Dermis microvascular lymphatic vessel endothelial cell (primary cell): ENCODE measurements around the gene AK5. TPM values are rescaled to one million over a fixed set of nuclear protein-coding genes. Genes with fewer than 3 reads are reported as not detected.

Experiments
- DNase-seq, 2 donors: peaks; one replicate each; pipeline versions ENCODE4 v3.0.0 to v3.0.0-alpha.2; 2010; ENCODE audit warnings: low read depth in 2 of 2
- total RNA-seq: library from RNA; depleted of rRNA; stranded (reverse); fragments of >200 nt; gene quantifications from 2 replicates; pipeline ENCODE4 v1.2.1, GENCODE V29; 2014

The AK5 gene, protein sequence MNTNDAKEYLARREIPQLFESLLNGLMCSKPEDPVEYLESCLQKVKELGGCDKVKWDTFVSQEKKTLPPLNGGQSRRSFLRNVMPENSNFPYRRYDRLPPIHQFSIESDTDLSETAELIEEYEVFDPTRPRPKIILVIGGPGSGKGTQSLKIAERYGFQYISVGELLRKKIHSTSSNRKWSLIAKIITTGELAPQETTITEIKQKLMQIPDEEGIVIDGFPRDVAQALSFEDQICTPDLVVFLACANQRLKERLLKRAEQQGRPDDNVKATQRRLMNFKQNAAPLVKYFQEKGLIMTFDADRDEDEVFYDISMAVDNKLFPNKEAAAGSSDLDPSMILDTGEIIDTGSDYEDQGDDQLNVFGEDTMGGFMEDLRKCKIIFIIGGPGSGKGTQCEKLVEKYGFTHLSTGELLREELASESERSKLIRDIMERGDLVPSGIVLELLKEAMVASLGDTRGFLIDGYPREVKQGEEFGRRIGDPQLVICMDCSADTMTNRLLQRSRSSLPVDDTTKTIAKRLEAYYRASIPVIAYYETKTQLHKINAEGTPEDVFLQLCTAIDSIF
- 13.3 and 39.7 TPM in 2 replicates for total RNA-seq

DNA sequence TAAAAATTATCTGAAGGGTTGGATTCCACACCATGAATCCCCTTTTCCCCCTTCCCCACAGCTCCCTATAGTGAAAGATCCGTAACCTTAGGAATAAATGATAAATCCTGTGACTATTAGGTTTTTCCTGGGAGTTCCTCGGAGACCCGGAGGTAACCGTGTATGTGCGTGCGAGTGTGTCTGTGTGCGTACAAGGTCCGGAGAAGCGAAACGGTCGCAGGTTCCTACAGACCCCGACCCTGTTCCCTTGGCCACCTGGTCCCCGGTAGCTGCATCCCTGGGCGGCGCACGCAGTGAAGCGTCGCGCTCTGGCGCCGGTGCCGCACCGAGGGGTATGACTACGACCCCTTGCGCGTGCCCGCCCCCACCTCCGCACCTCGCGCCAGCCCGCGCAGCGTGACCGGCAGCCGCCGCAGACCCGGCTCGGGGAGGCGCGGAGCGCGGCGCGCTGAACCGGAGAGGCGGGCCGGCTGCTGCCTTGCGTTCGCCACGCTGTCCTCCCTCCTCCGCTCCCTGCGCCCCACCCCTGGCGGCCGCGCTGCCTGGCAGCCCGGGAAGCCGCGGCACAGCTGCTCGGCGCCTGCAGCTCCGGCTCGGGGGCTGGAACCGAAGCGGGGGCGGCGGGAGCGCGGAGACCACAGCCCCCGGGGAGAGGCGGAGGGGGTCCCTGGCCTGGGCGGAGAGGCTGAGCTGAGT lies at the start of gene AK5:
TSS of gene AK5 (plus strand) at position 529 of the 696 bp plus-strand sequence. CDS start 295 bp downstream, outside the sequence.
- DNase-seq = peak in 1 of 2 donors; percentile 66

DNA sequence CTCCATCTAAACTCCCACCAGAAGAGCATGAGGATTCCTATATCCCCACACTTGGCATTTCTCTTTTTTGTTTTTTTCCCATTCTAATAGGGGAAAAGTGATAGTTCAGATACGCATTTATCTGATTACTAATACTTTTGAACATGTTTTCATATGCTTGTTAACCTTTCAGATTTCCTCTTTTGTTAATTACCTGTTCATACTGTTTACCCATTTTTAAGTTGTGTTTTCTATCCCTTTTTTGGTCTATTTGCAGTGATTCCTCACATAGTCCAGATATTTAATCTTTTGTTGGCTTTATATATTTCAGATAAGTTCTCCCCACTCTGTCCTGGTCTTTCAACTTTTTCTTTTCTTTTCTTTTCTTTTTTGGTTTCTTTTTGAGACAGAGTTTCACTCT lies 49.0 kb upstream of the AK5 start:
- no peak for DNase-seq

DNA sequence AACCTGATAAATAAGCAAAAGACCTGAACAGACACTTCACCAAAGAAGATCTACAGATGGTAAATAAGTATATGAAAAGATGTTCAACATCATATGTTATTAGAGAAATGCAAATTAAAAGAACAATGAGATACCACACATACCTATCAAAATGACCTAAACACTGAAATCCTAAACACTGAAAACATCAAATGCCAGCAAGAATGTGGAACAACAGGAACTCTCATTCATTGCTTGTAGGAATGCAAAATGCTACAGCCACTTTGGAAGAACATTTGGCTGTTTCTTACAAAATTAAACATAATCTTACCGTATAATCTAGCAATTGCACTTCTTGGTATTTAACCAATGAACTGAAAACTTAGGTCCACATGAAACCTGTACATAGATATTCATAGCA lies 47.7 kb upstream of the AK5 start:
- DNase-seq = no peak

DNA sequence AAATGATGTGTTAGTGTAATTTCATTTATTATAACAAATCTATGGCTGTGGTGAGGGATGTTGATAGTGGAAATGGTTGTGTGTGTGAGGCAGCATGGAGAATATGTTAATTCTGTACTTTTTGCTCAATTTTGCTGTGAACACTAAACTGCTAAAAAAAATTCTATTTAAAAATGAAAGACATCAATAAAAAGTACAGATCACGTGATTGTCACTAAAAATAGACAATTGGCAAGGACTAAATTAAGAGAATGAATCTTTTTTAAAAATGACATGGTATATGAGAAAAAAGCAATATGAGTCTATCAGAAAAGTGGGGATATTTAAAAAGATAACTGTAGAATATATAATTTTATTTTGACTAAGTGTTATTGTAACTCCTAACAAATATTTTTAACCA lies 46.9 kb upstream of the AK5 start:
- DNase-seq = no peak

DNA sequence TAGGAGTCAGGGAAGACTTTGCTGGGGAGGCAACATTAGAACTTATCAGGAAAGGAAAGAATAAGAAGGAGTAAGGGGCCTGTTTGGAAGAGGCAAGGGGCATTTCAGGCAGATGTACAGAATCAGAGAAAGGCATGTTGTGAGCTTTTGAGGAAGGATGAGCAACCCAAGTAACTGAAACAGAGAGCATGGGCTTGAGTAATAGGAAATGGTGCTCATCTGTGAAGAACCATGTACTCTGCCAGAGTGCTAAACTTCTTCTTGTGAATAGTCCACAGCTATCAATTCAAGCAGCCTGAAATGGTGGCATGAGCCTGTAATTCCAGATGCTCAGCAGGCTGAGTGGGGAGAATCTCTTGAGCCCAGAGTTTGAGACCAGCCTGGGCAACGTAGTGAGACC lies 43.4 kb upstream of the AK5 start:
- no peak for DNase-seq

DNA sequence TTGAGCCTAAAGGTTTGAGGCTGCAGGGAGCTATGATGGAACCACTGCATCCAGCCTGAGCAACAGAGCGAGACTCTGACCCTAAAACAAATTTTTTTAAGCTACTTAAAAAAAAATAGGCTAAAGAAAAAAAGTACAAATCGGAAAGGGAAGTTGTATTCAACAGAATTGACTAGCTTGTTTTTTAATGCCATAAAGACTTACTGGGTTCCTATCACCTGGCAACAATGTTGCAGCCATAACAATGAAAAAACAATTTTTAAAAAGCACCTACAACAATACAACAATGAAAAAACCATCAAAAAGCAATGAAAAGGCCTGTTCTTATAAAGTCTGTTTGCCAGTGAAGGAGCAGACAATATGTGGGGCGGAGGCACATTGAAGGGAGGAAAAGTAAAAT lies 42.5 kb upstream of the AK5 start:
- DNase-seq = no peak

DNA sequence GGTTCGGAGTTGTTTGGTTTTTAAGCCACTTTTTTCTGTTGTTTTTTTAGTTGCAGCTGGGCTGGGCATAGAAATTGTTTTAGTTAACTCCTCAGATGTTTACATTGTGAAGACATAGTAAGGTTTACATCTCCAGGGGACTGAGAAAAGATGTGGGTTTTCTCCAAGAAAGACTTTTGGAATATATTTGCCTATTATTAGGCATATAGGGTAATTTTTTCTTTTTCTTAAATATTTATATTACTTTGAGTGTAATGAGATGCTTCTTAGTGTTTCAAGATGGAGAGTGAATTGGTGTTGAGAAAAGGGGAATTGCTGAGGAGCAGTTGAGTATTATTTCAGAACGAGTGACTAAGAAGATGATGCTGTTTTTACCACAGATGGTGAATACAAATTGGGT lies 36.0 kb upstream of the AK5 start:
- no peak for DNase-seq

DNA sequence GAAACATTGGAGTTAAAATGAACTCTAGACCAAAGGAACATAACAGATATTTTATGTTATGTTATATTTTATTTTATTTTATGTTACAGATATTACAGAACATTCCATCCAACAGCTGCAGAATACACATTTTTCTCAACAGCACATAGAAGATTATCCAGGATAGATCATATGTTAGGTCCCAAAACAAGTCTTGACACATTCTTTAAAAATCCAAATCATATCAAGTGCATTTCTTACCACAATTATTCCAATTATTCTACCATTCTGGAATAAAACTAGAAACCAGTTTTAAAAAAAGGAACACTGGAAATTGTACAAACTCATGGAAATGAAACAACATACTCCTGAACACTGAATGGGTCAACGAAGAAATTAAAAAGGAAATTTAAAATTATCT lies 31.7 kb upstream of the AK5 start:
- DNase-seq = no peak

DNA sequence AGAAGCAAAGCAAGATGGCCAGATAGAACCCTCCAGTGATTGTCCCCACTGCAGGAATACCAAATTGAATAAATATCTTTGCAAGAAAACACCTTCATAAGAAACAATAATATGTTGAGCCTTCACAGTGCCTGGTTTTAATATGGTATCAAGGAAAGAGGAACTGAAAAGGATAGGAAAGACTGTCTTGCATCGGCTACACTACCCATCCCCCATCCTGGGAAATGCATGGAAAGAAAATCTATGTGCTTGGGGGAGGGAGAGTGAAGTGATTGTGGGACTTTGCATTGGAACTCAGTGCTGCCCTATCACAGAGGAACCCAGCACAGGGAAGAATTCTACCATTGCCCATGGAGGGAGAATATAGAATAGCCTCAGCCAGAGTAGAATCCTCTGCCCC lies 28.6 kb upstream of the AK5 start:
- DNase-seq = no peak

DNA sequence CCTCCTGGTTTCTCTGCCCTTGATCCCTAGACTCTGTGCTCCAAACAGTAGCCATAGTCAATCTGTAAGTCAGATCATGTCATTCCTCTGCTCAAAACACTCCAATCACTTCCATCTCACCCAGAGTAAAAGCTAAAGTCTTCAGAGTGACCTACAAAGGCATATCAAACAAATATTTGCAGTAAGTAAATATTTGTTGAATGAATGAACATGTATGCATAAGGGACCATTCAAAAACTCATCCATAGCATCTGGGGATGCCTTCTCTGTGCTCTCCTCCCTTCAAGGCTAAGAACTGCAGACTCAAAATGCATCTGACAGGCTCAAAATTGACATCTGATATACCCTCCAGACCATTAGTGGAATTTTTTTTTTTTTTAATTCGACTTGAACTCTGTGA lies 18.1 kb upstream of the AK5 start:
- no peak for DNase-seq

DNA sequence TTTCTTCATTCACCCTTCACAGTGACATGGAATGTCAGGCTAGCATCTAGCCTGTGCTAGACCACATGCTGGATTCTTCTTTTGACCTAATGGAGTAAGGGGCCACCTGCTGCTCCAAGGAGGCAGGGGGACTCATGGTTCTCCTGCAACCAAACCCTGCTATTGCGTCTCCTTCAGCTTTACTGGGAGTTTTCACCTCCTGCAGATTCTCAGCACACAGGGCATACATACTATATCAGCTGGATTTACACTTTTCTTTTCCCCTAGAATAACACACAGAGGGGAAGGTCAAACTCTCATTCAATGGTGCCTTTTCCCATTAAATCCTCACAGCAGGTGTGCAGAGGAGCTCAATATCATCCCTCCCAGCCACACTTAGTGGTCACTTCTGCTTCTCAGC lies 16.6 kb upstream of the AK5 start:
- DNase-seq = no peak

DNA sequence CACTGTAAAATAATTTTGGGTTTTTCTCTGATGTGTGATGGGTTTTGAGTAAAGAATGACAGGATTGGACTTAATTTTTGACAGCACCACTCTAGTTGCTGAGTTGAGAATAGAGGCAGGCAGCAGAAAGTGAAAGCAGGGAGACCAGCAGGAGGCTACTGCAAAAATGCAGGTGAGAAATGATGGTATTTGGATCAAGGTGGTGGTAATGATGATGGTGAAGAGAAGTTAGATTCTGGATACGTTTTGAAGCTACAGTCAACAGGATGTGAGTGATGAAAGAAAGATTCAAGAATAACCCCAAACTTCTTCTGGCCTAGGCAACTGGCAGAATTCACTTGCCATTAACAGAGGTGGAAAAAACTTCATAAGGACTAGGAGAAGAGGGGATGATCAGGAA lies 14.8 kb upstream of the AK5 start:
- DNase-seq = no peak

DNA sequence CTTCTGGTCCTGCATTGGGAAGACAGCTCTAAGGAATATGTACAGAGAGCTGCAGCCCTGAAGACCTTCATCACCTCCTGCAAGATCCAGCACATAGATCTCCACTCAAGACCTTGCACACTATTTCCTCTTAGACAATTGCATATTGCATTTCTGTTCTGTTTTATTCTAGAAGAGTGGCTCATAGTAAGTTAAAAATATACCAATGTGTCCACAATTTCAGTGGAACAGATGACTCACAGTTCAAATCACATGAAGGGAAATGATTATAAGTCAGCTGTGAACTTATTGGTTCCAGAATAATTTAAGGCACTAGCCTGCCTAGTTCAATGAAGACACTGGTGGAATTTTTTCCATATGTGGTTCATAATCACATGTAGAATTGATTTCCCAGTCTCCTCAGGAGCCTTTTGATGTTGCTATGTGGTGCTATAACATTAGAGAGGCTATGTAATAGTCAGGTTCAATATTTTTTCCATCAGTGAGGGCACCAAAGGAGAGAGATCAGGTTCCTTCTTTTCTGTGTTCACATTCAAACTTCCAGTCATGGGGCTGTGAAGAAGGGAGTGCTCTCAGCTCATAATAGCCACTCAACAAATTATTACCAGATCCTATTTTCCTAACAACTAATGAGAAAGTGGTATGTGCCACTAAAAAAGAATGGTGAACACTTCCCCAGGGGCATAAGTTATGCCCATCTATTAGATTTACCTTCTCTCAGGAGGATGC lies 9.8 kb upstream of the AK5 start:
- DNase-seq = peak; percentile 68 to 80

DNA sequence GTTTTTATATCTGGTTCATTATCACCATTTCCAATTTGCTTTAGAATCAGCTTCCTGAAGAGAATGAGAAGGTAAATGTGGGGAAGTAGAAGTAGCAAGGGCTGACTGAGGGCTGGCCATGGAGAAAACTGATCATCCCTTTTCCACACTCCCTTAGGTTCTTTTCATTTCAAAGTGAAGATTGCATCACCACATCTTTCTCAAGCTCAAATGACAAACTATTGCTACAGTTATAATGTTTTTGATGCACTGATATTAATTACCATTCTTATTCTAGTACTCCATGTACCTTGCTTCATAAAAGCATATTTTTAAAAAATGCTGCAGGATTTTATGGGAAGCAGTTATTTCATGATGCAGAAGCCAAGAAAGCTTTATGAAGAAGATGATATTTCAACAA lies 7.9 kb upstream of the AK5 start:
- no peak for DNase-seq

DNA sequence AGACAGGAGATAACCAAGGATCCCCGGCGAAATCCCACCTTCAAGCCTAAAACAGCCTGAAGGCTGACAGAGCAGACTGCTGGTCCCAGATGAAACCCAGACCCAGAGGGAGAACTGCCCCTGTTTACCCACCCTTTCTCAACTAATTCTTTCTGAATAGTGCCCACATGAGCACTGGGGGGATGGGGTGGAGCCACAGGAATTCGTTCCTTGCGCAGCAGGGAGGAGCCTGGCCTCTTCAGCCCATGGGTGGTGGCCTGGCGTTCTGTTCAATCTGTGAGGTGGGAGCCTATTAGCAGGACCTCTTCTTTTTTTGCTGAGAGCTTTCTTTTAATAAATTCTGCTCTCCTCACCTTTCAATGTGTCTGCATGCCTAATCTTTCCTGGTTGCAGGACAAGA lies 6.6 kb upstream of the AK5 start:
- DNase-seq = no peak

DNA sequence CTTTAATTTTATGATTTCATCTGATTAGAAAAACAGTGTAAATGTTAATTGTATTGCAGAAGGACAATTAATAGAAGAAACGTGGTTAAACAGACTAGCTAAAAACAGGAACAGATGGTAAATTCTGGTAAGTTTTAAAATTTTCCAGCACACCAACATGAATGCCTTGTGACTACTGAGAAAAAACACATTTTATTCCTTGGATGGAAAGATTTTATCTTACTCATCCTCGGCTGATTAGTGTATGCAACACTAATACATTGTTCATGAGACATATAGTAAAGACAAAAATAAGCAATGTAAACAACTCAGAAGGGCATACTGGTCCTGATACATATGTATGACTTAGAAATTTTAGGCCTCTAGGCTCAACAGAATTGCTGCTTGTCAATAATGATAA lies 4.9 kb upstream of the AK5 start:
- DNase-seq = no peak

DNA sequence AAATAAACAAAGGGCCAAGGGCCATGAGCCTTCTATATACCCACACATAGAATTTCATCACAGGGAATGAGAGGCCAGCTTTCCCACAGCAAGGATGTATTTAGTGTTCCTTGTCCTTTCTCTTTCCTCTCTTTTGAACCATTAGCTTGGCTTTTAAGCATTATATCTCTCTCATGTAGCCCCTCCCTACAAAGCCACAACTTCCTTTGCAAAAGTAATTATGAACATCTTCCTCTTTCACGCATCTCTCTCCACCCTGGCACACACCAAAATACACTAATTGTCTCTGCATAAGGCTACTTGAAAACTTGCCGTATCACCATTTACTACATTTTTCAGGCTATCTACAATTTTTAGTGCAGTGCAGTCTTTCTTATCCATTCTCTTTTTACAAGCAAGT lies 1.9 kb upstream of the AK5 start:
- no peak for DNase-seq

DNA sequence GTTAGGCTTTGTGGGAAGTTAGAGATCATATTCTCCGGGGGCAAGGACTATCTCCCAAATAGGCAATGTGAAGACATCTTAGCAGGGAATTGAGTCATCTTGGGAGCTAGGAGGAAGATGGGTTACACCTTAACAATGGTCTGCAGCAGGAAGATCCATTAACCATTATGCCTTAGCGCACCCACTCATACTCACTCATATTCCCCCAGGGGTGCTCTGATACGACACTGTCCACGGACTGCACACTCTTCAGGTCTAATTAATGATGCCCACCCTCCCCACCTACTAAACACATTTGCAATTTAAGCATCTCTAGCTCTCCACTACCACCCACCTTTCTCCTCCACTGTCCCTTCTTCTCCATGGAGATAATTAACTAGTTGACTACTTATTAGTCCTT lies 857 bp upstream of the AK5 start:
- DNase-seq = no peak

DNA sequence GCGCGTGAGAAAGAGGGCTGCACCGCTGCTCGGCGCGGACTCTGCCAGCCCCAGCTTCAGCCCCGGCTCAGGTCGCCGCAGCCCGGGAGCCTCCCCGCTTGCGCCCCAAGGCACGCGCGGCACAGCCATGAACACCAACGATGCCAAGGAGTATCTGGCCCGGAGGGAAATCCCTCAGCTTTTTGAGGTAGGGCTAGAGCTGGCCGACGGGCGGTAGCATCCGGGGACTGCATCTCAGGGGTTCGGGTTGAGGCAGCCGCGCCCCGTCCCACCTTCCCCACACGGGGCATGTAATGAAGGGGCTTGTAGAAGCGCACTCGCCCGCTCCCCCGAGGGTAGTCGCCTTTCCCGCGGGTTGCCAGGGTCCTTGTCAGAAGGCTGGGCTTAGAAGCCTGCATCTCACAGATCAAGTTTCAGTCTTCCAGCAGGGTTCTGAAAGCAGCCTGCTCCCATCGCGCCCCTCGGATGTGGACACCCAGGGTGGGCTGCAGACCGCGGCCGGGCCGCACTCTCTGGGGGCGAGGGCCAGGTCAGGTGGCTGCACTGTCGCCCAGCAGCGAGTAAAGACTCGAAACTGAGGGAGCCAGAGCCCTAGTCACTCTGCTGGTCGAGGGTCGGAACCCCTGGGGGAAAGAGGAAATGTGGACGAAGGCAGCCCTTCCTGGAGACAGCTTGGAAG lies 507 bp downstream of the AK5 start:
- DNase-seq = peak in 1 of 2 donors; percentile 21

DNA sequence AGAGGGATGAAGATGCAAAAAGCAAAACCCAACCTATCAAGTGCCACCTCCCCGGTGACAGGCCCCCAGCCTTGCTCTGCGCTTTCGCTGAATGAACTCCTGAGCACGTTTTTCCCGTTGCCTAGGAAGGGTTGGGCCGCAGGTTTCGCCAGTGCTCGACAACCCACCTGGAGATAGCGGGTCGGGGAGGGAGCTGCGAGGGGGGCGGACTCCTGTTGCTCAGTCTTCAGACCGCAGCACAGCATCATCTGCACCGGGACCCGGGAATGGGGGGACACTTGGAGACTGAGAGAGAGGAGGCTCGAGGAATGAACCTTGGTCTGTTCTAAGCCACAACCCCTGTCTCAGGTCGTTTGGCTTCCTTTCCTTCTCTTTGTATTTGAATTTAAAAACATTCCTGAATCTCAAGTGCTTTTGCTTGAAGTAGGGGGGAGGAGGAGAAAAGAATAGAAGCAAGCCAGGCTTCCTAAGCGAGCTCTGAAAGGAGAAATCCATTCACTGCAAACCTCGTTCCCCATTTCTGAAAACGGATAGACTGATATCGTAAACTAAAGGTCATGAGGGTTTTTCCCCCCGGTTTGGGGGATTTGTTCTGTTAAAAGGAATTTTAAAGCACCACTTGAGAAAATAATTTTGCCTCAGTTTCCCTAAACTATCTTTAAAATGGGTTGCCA lies 1.2 kb downstream of the AK5 start:
- peak in 1 of 2 donors; percentile 18 for DNase-seq
